Activated T-helper 17 cell treated with anti-CD3 and anti-CD28 coated beads, Interleukin-2, amount 50 U/mL, for 72 hours (primary cell): Measurements from ENCODE around the gene AMN1. TPM values are rescaled to one million over a fixed set of nuclear protein-coding genes. Genes with fewer than 3 reads are reported as not detected.

Experiments
- total RNA-seq, 2 donors: library from RNA; stranded (reverse); gene quantifications; one replicate each; pipeline ENCODE4 v1.2.3, GENCODE V29; 2022

The AMN1 gene
- total RNA-seq, 2 donors from 2014 or later = 5.7 to 7.7 TPM

Other genes starting within 250 kb of the AMN1 start
- gene DENND5B, start 137.9 kb downstream of the AMN1 start, total RNA-seq = under 1 TPM in 1 of 2 donors, not detected in 1; 0.58 TPM
- 1 to 10 TPM in 1 of 2 donors, under 1 TPM in 1; 0.24 to 1.2 TPM for gene ETFBKMT, start 69.3 kb downstream of the AMN1 start, total RNA-seq
- gene RESF1, start 230.4 kb upstream of the AMN1 start, total RNA-seq = 10 to 100 TPM; 83.1 to 88.3 TPM